ENCODE measurements around the gene SEC61G. TPM values are rescaled to one million over a fixed set of nuclear protein-coding genes. Genes with fewer than 3 reads are reported as not detected.

The SEC61G gene
- total RNA-seq: 10 to 100 TPM; 86.4 to 97.0 TPM
- long read RNA-seq, donor 1, transcript SEC61G-201 (4 exons, 462 nt): major isoform, 8 of 8 reads
- long read RNA-seq, donor 1, partial matches to known transcripts: 0 of 8 reads
- long read RNA-seq, donor 1, other reads (novel, unspliced or antisense): 0 of 8 reads
- long read RNA-seq, donor 2, transcript SEC61G-201 (4 exons, 462 nt): major isoform, 8 of 10 reads
- long read RNA-seq, donor 2, partial matches to known transcripts: 1 of 10 reads
- long read RNA-seq, donor 2, other reads (novel, unspliced or antisense): 0 of 10 reads

GRCh38 chr7:54758702-54759592 lies at the start of gene SEC61G:
Gene SEC61G (minus strand): TSS chr7:54759211. CDS start chr7:54757588, 1,623 bp downstream.
- intact Hi-C loops (cut with DNase I): no loop called here
- peak; percentile 99 for DNase-seq (ENCODE audit: low spot score)

GRCh38 chr7:54802841-54803240 lies 43.8 kb upstream of the SEC61G start:
- intact Hi-C loops (cut with DNase I): loop anchor here in 1 of 2 donors (5.0 kb wide), 1 partner anchor 39 kb away; no protein-coding TSS in a partner anchor
- DNase-seq (ENCODE audit: low spot score): no peak

- no peak for DNase-seq (ENCODE audit: low spot score)
- intact Hi-C loops (cut with DNase I): loop anchor here in 1 of 2 donors (5.0 kb wide), 1 partner anchor 40 kb away; no protein-coding TSS in a partner anchor
These were observed 43.1 kb upstream of the SEC61G start for GRCh38 chr7:54802114-54802513.

- intact Hi-C loops (cut with DNase I): loop anchor here in 1 of 2 donors (5.0 kb wide), 1 partner anchor 43 kb away; no protein-coding TSS in a partner anchor
- DNase-seq (ENCODE audit: low spot score): no peak
These were observed 40.8 kb upstream of the SEC61G start for GRCh38 chr7:54799792-54800191.

GRCh38 chr7:54798530-54798929 lies 39.5 kb upstream of the SEC61G start:
- no peak for DNase-seq (ENCODE audit: low spot score)
- intact Hi-C loops (cut with DNase I): no loop called here

GRCh38 chr7:54796853-54797252 lies 37.8 kb upstream of the SEC61G start:
- intact Hi-C loops (cut with DNase I): no loop called here
- DNase-seq (ENCODE audit: low spot score): no peak

- intact Hi-C loops (cut with DNase I): no loop called here
- DNase-seq (ENCODE audit: low spot score): no peak
These were observed 37.1 kb upstream of the SEC61G start for GRCh38 chr7:54796150-54796549.

- intact Hi-C loops (cut with DNase I): no loop called here
These were observed 33.4 kb upstream of the SEC61G start for GRCh38 chr7:54792383-54792782.

GRCh38 chr7:54788664-54789063 lies 29.7 kb upstream of the SEC61G start:
- intact Hi-C loops (cut with DNase I): no loop called here
- no peak for DNase-seq (ENCODE audit: low spot score)

More at GRCh38 chr7:54792383-54792782, 33.4 kb upstream of the SEC61G start:
- DNase-seq (ENCODE audit: low spot score): no peak

- intact Hi-C loops (cut with DNase I): no loop called here
- DNase-seq (ENCODE audit: low spot score): no peak
These were observed 26.2 kb upstream of the SEC61G start for GRCh38 chr7:54785261-54785660.

- intact Hi-C loops (cut with DNase I): no loop called here
- no peak for DNase-seq (ENCODE audit: low spot score)
These were observed 24.9 kb upstream of the SEC61G start for GRCh38 chr7:54783952-54784351.

GRCh38 chr7:54782829-54783228 lies 23.8 kb upstream of the SEC61G start:
- DNase-seq (ENCODE audit: low spot score): no peak
- intact Hi-C loops (cut with DNase I): no loop called here

- no peak for DNase-seq (ENCODE audit: low spot score)
- intact Hi-C loops (cut with DNase I): no loop called here
These were observed 23.3 kb upstream of the SEC61G start for GRCh38 chr7:54782314-54782713.

- DNase-seq (ENCODE audit: low spot score): no peak
- intact Hi-C loops (cut with DNase I): no loop called here
These were observed 22.3 kb upstream of the SEC61G start for GRCh38 chr7:54781134-54781920.

- intact Hi-C loops (cut with DNase I): no loop called here
These were observed 21.5 kb upstream of the SEC61G start for GRCh38 chr7:54780490-54780889.

GRCh38 chr7:54778696-54779540 lies 19.9 kb upstream of the SEC61G start:
- no peak for DNase-seq (ENCODE audit: low spot score)
- intact Hi-C loops (cut with DNase I): loop anchor here in 1 of 2 donors (5.0 kb wide), 1 partner anchor 473 kb away; no protein-coding TSS in a partner anchor

More at GRCh38 chr7:54780490-54780889, 21.5 kb upstream of the SEC61G start:
- no peak for DNase-seq (ENCODE audit: low spot score)

GRCh38 chr7:54778166-54778565 lies 19.2 kb upstream of the SEC61G start:
- intact Hi-C loops (cut with DNase I): loop anchor here in 1 of 2 donors (5.0 kb wide), 1 partner anchor 474 kb away; no protein-coding TSS in a partner anchor
- DNase-seq (ENCODE audit: low spot score): no peak

All from posterior vena cava (tissue), 2 donors.